CD4-positive, alpha-beta T cell treated with Interleukin-1 beta for 1 hour (primary cell): ENCODE data around the gene RUNX1.

Experiments used
- DNase-seq, 2 donors: peaks; one replicate each; pipeline ENCODE4 v3.0.0-alpha.2; 2020 to 2022

The RUNX1 gene

GRCh38 chr21:34768326-34768725, 280.8 kb downstream of the RUNX1 start:
- no peak for DNase-seq

GRCh38 chr21:34766862-34767261, 282.2 kb downstream of the RUNX1 start:
- no peak for DNase-seq

GRCh38 chr21:34765619-34766018, 283.5 kb downstream of the RUNX1 start:
- no peak for DNase-seq

GRCh38 chr21:34764715-34765284, 284.3 kb downstream of the RUNX1 start:
- no peak for DNase-seq

- DNase-seq: no peak
Observed at GRCh38 chr21:34762786-34763185, 286.3 kb downstream of the RUNX1 start.

GRCh38 chr21:34761758-34762330, 287.3 kb downstream of the RUNX1 start:
- DNase-seq: no peak

- DNase-seq: no peak
Observed at GRCh38 chr21:34754690-34755647, 294.1 kb downstream of the RUNX1 start.

GRCh38 chr21:34748862-34749261, 300.2 kb downstream of the RUNX1 start:
- DNase-seq: no peak

GRCh38 chr21:34745557-34746255, 303.4 kb downstream of the RUNX1 start:
- DNase-seq: peak; percentile 59 to 68

GRCh38 chr21:34744801-34745200, 304.3 kb downstream of the RUNX1 start:
- no peak for DNase-seq

GRCh38 chr21:34743831-34744230, 305.3 kb downstream of the RUNX1 start:
- no peak for DNase-seq

- DNase-seq: no peak
Observed at GRCh38 chr21:34743285-34743684, 305.8 kb downstream of the RUNX1 start.

- DNase-seq: no peak
Observed at GRCh38 chr21:34740198-34740597, 308.9 kb downstream of the RUNX1 start.
